ENCODE results near the gene AKAP13.

The AKAP13 gene

DNA sequence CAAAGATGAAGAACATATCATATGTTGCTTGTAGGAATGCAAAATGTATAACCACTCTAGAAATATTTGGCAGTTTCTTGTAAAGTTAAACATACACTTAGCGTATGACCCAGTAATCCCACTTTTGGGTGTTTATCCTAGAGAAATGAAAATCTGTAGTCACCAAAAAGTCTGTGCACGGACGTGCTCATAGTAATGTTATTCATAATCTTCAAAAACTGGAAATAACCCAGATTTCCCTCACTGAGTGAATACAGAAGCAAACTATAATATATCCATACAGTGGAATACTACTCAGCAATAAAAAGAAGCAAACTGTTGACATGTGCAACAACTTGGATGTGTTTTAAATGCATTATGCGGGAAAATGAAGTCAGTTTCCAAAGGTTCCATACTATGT is 155.9 kb downstream of the AKAP13 start:
- H3K36me3 Mint-ChIP-seq (ENCODE audit: low read depth) = peaks cover 59% of the 10 kb centered on the region
- H3K4me3 Mint-ChIP-seq = no peak overlapping the region
- peak overlapping the region; percentile 7 for H3K27ac Mint-ChIP-seq
- no peak for DNase-seq
- no peaks in the 10 kb centered on the region for H3K27me3 Mint-ChIP-seq (ENCODE audit: low read depth, poor library complexity)
- H3K4me1 Mint-ChIP-seq = peaks cover 70% of the 10 kb centered on the region
- TF ChIP-seq, protein P1, sequence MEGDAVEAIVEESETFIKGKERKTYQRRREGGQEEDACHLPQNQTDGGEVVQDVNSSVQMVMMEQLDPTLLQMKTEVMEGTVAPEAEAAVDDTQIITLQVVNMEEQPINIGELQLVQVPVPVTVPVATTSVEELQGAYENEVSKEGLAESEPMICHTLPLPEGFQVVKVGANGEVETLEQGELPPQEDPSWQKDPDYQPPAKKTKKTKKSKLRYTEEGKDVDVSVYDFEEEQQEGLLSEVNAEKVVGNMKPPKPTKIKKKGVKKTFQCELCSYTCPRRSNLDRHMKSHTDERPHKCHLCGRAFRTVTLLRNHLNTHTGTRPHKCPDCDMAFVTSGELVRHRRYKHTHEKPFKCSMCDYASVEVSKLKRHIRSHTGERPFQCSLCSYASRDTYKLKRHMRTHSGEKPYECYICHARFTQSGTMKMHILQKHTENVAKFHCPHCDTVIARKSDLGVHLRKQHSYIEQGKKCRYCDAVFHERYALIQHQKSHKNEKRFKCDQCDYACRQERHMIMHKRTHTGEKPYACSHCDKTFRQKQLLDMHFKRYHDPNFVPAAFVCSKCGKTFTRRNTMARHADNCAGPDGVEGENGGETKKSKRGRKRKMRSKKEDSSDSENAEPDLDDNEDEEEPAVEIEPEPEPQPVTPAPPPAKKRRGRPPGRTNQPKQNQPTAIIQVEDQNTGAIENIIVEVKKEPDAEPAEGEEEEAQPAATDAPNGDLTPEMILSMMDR (IDR thresholded peaks at IDR 0.05) = no peak
- H3K9me3 Mint-ChIP-seq = no peaks in the 10 kb centered on the region

- Mint-ChIP-seq H3K27ac (no peak overlapping the region), H3K9me3 (no peaks in the 10 kb centered on the region), H3K4me3 (no peak overlapping the region), H3K27me3 (ENCODE audit: low read depth, poor library complexity) (no peaks in the 10 kb centered on the region), H3K36me3 (ENCODE audit: low read depth) (peaks cover 55% of the 10 kb centered on the region), H3K4me1 (peaks cover 70% of the 10 kb centered on the region)
- TF ChIP-seq, protein P1 (IDR thresholded peaks at IDR 0.05) = no peak
- no peak for DNase-seq
Observed at GRCh38 chr15:85539491-85539890, 159.1 kb downstream of the AKAP13 start.

DNA sequence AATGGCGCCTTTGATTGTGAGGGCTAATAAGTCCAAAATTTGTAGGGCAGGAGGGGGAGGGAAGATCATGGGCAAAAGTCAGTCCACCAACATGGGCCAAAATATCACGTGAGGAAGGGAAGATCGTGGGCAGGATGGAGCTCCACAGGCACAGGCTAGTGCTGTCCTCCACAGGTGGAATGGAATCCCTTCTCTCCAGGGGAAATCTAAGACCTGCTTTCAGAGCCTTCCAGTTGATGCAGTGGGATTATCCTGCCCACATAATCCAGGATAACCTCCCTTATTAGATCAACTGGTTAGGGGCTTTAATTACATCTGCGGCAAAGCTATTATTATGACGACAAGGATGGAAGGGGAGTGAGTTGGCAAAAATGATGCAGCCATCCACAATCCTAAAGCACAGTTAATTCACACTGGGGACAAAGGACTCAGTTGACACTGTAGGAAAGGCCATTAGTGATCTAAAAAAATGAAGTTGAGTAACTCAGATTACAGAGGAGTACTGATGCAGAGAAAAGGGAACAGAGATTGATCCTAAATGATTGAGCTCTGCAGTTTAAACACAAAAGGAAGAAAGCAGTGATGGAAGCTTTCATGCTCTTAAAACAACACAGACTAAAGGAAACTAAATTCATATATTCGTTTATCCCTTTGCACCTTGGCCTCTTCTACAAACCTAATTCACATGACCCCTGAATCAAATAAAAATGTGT is 159.8 kb downstream of the AKAP13 start:
- Mint-ChIP-seq H3K27me3 (ENCODE audit: low read depth, poor library complexity) (no peaks in the 10 kb centered on the region), H3K9me3 (no peaks in the 10 kb centered on the region), H3K4me3 (no peak overlapping the region), H3K36me3 (ENCODE audit: low read depth) (peaks cover 53% of the 10 kb centered on the region), H3K4me1 (peaks cover 70% of the 10 kb centered on the region), H3K27ac (peak overlapping the region; percentile 90)
- no peak for DNase-seq
- TF ChIP-seq, protein P1 (IDR thresholded peaks at IDR 0.05) = no peak

DNA sequence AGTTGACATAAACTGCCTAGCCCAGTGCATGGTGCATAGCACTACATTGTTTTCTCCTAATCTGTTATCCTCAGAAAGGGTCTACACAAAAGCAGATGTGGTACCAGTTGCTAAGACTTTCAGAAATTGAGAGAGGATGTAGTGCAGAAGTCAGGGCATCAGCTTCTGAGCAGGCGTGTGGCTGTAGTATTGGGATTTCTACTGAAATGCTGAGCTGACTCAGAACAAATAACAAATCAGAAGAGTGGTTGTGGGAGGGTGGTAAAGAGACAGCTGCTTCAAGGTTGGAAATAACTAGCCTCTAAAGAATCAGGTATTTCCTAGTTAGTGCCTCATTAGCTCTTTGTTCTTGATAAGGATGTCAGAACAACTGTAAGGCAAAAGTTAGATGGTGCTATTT is 161.3 kb downstream of the AKAP13 start:
- peaks cover 66% of the 10 kb centered on the region for H3K4me1 Mint-ChIP-seq
- H3K4me3 Mint-ChIP-seq = no peak overlapping the region
- peak overlapping the region; percentile 43 for H3K27ac Mint-ChIP-seq
- TF ChIP-seq, protein P1 (IDR thresholded peaks at IDR 0.05) = no peak
- H3K9me3 Mint-ChIP-seq = no peaks in the 10 kb centered on the region
- no peak for DNase-seq
- H3K27me3 Mint-ChIP-seq (ENCODE audit: low read depth, poor library complexity) = no peaks in the 10 kb centered on the region
- peaks cover 54% of the 10 kb centered on the region for H3K36me3 Mint-ChIP-seq (ENCODE audit: low read depth)

DNA sequence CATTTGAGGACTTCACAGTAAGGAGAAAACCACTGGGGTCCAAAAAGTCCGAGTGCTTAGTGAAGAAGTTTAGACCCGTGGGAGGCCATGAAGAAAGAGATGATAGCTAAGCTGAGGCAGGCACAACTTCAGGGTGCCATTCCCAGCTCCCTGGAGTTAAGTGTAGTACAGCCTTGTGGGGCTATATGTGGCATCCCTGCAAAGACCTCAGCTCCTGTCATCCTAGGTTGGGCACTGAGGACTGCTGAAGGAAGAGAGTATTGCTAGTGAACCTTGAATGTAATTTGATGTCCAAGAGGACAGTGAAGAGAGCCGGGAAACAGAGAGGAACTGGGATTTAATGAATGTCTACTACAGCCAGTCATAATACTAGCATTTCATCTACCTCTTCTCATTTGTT is 162.1 kb downstream of the AKAP13 start:
- no peaks in the 10 kb centered on the region for H3K9me3 Mint-ChIP-seq
- peak overlapping the region; percentile 95 for H3K27ac Mint-ChIP-seq
- H3K4me3 Mint-ChIP-seq = no peak overlapping the region
- peaks cover 53% of the 10 kb centered on the region for H3K36me3 Mint-ChIP-seq (ENCODE audit: low read depth)
- no peak for DNase-seq
- no peaks in the 10 kb centered on the region for H3K27me3 Mint-ChIP-seq (ENCODE audit: low read depth, poor library complexity)
- peaks cover 59% of the 10 kb centered on the region for H3K4me1 Mint-ChIP-seq
- TF ChIP-seq, protein P1 (IDR thresholded peaks at IDR 0.05) = no peak

DNA sequence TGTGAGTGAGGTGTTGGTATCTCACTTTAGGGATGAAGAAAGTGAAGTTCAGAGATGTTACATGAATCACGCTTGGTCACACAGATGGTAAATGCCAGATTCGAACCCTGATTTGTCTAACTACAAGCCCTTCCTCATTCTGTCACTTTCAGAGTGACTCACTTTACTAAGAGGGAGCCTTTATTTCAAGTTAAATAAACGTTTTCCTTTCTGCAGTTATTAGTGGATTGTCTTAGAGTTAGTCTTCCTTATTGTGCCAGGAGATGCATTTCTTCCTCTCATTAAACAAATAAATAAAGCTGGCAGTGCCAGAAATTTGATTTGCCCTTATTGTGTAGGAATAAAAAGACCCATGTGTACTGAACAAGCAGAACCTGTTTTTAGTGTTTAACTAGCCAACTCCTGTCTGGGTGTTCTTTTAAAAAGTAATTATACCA is 162.5 kb downstream of the AKAP13 start:
- DNase-seq = no peak
- H3K4me1 Mint-ChIP-seq = peaks cover 54% of the 10 kb centered on the region
- no peaks in the 10 kb centered on the region for H3K9me3 Mint-ChIP-seq
- TF ChIP-seq, protein P1 (IDR thresholded peaks at IDR 0.05) = no peak
- H3K36me3 Mint-ChIP-seq (ENCODE audit: low read depth) = peaks cover 53% of the 10 kb centered on the region
- H3K27ac Mint-ChIP-seq = peak overlapping the region; percentile 95
- H3K27me3 Mint-ChIP-seq (ENCODE audit: low read depth, poor library complexity) = no peaks in the 10 kb centered on the region
- no peak overlapping the region for H3K4me3 Mint-ChIP-seq

Measured in nephron progenitor cell (in vitro differentiated cells).